ENCODE results near the gene NDRG4. TPM values are rescaled to one million over a fixed set of nuclear protein-coding genes. Genes with fewer than 3 reads are reported as not detected.

The NDRG4 gene
- total and polyA plus RNA-seq, 2 donors (not counting 3 experiments of a cell fraction or from before 2014, with no cell fraction given) = 35.8 to 74.3 TPM

DNA sequence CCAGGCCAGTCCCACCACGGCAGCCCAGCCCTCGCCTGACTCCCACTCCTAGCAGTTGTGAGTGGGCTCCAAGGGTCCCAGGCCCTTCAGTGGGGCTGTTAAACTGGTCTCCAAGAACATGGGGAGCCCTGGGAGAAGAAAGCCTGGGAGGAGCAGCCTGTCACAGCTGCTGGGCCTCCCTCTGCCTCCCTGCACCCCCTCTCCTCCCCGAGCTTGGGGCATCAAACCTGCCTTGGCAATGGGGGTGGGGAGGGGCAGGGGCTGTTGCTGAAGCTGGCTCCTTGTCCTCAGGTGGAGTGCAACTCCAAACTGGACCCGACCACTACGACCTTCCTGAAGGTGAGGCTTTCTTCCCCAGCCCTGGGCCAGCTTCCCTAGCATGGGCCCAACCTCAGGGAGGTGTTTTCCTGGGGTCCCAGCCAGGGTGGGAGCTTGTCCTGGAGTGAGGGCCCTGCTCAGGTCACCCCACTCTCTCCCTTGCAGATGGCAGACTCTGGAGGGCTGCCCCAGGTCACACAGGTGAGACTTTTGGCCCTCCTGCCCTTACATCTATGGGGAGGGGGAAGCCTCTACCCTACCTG lies 8.8 kb downstream of the NDRG4 start:
- H3K4me2 ChIP-seq (ENCODE audit: insufficient read depth, low read length) = no peak overlapping the region
- H3K79me2 ChIP-seq (ENCODE audit: control insufficient read depth, insufficient read depth, low read length) = no peaks in the 10 kb centered on the region
- no peaks in the 10 kb centered on the region for H3K9me3 ChIP-seq (replicated peaks; ENCODE audit: control insufficient read depth, insufficient read depth, low read length)
- H3K4me3 ChIP-seq (replicated peaks in 1 of 3; ENCODE audit: insufficient read depth in 1 of 3, low read depth in 1 of 3, low read length in 3 of 3) = no peak overlapping the region
- dilution Hi-C loops (cut with MboI; ENCODE audit: extremely low pct_ligation_motif_present, low sequenced_read_pairs) = no loop called here
- no peaks in the 10 kb centered on the region for H3K9me1 ChIP-seq (replicated peaks; ENCODE audit: control insufficient read depth, extremely low read depth, insufficient read depth, low read length)
- ChIA-PET POLR2A (no interaction called here), CTCF (interaction anchor here (1.2 to 6.8 kb wide), 2 partner anchors 153 to 247 kb away, joined by 6 to 73 read pairs; no protein-coding TSS in a partner anchor)
- no peak overlapping the region for H2AFZ ChIP-seq (ENCODE audit: low read depth, low read length)
- no peaks in the 10 kb centered on the region for H3K27me3 ChIP-seq (ENCODE audit: control insufficient read depth in 2 of 2, insufficient read depth in 2 of 2, low read length in 2 of 2)
- no peaks in the 10 kb centered on the region for H4K20me1 ChIP-seq (replicated peaks; ENCODE audit: control insufficient read depth, extremely low read depth, insufficient read depth, low read length)
- DNase-seq (ENCODE audit: low read depth, low spot score) (no peak), FAIRE-seq (no peak)
- no TSS peak for BruUV-seq (replicated peaks)
- TF ChIP-seq EZH2 (IDR thresholded peaks at IDR 0.05; ENCODE audit: borderline replicate concordance, low read depth, low read length, severe bottlenecking) (no peak), FOS (IDR thresholded peaks at IDR 0.05; ENCODE audit: borderline replicate concordance, insufficient read depth, low read length) (no peak), POLR2A (IDR thresholded peaks at IDR 0.05; ENCODE audit: low read depth, low read length) (no peak), POLR2AphosphoS5 (IDR thresholded peaks at IDR 0.05; ENCODE audit: insufficient read depth, low read depth, low read length) (no peak), MYC (IDR thresholded peaks at IDR 0.05; ENCODE audit: low read depth, low read length) (no peak), JUN (IDR thresholded peaks at IDR 0.05; ENCODE audit: borderline replicate concordance, insufficient read depth, insufficient read length, low read depth) (no peak), GATA2 (IDR thresholded peaks at IDR 0.05; ENCODE audit: insufficient read depth, insufficient read length, low read depth, low read length) (no peak)
- TF ChIP-seq, protein P1, sequence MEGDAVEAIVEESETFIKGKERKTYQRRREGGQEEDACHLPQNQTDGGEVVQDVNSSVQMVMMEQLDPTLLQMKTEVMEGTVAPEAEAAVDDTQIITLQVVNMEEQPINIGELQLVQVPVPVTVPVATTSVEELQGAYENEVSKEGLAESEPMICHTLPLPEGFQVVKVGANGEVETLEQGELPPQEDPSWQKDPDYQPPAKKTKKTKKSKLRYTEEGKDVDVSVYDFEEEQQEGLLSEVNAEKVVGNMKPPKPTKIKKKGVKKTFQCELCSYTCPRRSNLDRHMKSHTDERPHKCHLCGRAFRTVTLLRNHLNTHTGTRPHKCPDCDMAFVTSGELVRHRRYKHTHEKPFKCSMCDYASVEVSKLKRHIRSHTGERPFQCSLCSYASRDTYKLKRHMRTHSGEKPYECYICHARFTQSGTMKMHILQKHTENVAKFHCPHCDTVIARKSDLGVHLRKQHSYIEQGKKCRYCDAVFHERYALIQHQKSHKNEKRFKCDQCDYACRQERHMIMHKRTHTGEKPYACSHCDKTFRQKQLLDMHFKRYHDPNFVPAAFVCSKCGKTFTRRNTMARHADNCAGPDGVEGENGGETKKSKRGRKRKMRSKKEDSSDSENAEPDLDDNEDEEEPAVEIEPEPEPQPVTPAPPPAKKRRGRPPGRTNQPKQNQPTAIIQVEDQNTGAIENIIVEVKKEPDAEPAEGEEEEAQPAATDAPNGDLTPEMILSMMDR (IDR thresholded peaks at IDR 0.05; ENCODE audit: extremely low read depth in 1 of 2, insufficient read depth in 1 of 2, low read depth in 1 of 2, low read length in 2 of 2) = no peak
- TF ChIP-seq, protein P2, sequence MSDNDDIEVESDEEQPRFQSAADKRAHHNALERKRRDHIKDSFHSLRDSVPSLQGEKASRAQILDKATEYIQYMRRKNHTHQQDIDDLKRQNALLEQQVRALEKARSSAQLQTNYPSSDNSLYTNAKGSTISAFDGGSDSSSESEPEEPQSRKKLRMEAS (IDR thresholded peaks at IDR 0.05; ENCODE audit: insufficient read depth, insufficient read length) = no peak
- H3K9ac ChIP-seq (replicated peaks; ENCODE audit: extremely low read depth, insufficient read depth, low read length) = no peak overlapping the region
- intact Hi-C loops (cut with micrococcal nuclease) = no loop called here
- peaks cover 0 to 36% of the 10 kb centered on the region in 2 experiments for H3K36me3 ChIP-seq (ENCODE audit: control insufficient read depth in 2 of 2, extremely low read depth in 1 of 2, insufficient read depth in 2 of 2, low read length in 2 of 2)
- H3K4me1 ChIP-seq (ENCODE audit: control insufficient read depth, extremely low read depth, insufficient read depth, low read length) = no peaks in the 10 kb centered on the region
- H3K27ac ChIP-seq (ENCODE audit: insufficient read depth, low read depth, low read length) = no peak overlapping the region

All from endothelial cell of umbilical vein (primary cell).